ENCODE measurements around the gene SCN10A. TPM values are rescaled to one million over a fixed set of nuclear protein-coding genes. Genes with fewer than 3 reads are reported as not detected.

SCN10A gene
- not detected in 2 replicates for total RNA-seq

- no peak for DNase-seq (ENCODE audit: low read depth)
Measured at GRCh38 chr3:38816026-38816425, at the start of gene SCN10A. TSS of gene SCN10A (minus strand) at chr3:38816217. CDS start at chr3:38794010, 22,207 bp downstream.

GRCh38 chr3:38853011-38853410 lies 37.0 kb upstream of the SCN10A start:
- no peak for DNase-seq (ENCODE audit: low read depth)

GRCh38 chr3:38843898-38844297 lies 27.9 kb upstream of the SCN10A start:
- peak; percentile 46 for DNase-seq (ENCODE audit: low read depth)

GRCh38 chr3:38842266-38842965 lies 26.4 kb upstream of the SCN10A start:
- DNase-seq (ENCODE audit: low read depth) = no peak

- no peak for DNase-seq (ENCODE audit: low read depth)
Measured at GRCh38 chr3:38840987-38841386, 25.0 kb upstream of the SCN10A start.

GRCh38 chr3:38837358-38837757 lies 21.3 kb upstream of the SCN10A start:
- peak; percentile 41 for DNase-seq (ENCODE audit: low read depth)

- no peak for DNase-seq (ENCODE audit: low read depth)
Measured at GRCh38 chr3:38836561-38836960, 20.5 kb upstream of the SCN10A start.

- no peak for DNase-seq (ENCODE audit: low read depth)
Measured at GRCh38 chr3:38835939-38836338, 19.9 kb upstream of the SCN10A start.

- no peak for DNase-seq (ENCODE audit: low read depth)
Measured at GRCh38 chr3:38834717-38835116, 18.7 kb upstream of the SCN10A start.

- peak; percentile 71 for DNase-seq (ENCODE audit: low read depth)
Measured at GRCh38 chr3:38834110-38834509, 18.1 kb upstream of the SCN10A start.

- peak; percentile 84 for DNase-seq (ENCODE audit: low read depth)
Measured at GRCh38 chr3:38829404-38829803, 13.4 kb upstream of the SCN10A start.

GRCh38 chr3:38828681-38829080 lies 12.7 kb upstream of the SCN10A start:
- DNase-seq (ENCODE audit: low read depth) = no peak

GRCh38 chr3:38827791-38828190 lies 11.8 kb upstream of the SCN10A start:
- peak; percentile 52 for DNase-seq (ENCODE audit: low read depth)

- DNase-seq (ENCODE audit: low read depth) = peak; percentile 13
Measured at GRCh38 chr3:38826001-38826400, 10.0 kb upstream of the SCN10A start.

GRCh38 chr3:38824349-38824748 lies 8.3 kb upstream of the SCN10A start:
- DNase-seq (ENCODE audit: low read depth) = no peak

GRCh38 chr3:38823722-38824121 lies 7.7 kb upstream of the SCN10A start:
- no peak for DNase-seq (ENCODE audit: low read depth)

- DNase-seq (ENCODE audit: low read depth) = no peak
Measured at GRCh38 chr3:38823186-38823585, 7.2 kb upstream of the SCN10A start.

GRCh38 chr3:38811822-38812221 lies 4.2 kb downstream of the SCN10A start:
- DNase-seq (ENCODE audit: low read depth) = no peak

- DNase-seq (ENCODE audit: low read depth) = peak; percentile 68
Measured at GRCh38 chr3:38805765-38806386, 10.1 kb downstream of the SCN10A start.

GRCh38 chr3:38805004-38805403 lies 11.0 kb downstream of the SCN10A start:
- no peak for DNase-seq (ENCODE audit: low read depth)

- DNase-seq (ENCODE audit: low read depth) = no peak
Measured at GRCh38 chr3:38800511-38800910, 15.5 kb downstream of the SCN10A start.

- DNase-seq (ENCODE audit: low read depth) = no peak
Measured at GRCh38 chr3:38793721-38794120, 22.3 kb downstream of the SCN10A start.

GRCh38 chr3:38792983-38793382 lies 23.0 kb downstream of the SCN10A start:
- no peak for DNase-seq (ENCODE audit: low read depth)

GRCh38 chr3:38782148-38782547 lies 33.9 kb downstream of the SCN10A start:
- peak; percentile 0 for DNase-seq (ENCODE audit: low read depth)

Data from renal cortical epithelial cell (primary cell).